HG03342 (cell line): ENCODE results near the gene LST1.
A peak's percentile ranks its signal among the peaks of the same experiment; 100 is the strongest.
"Not testable (repeated sequence)": the region's sequence is repeated elsewhere in the genome, so short reads cannot be mapped to it uniquely, and the experiment has no call there.

Experiments
- ATAC-seq: cut with Tn5 transposase; IDR thresholded peaks from one replicate; pipeline ENCODE4 v1.9.1; 2021; ENCODE audit warnings: mild to moderate bottlenecking, moderate library complexity; ENCODE audit not compliant: unreplicated experiment

The LST1 gene

DNA sequence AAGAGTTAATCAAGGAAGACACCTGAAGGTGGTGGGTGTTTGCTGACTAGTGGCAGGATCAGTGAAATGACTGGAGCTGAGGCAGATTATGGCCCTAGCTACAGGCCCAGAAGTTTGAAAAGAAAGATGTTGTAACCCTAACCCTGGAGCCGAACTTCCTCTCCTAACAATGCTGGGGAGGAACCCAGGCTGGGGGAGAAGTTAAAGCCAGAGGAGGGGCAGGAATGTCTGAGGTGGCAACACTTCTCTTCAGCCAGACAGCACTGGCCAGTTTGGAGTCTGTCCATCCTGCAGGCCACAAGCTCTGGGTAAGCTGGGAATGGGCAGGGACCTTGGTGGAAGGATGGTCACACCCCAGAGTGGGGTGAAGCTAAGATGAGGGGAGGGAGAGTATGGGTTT, at the start of gene LST1:
TSS of gene LST1 (plus strand) at position 270 of the 400 bp plus-strand sequence. CDS start 1,023 bp downstream, outside the sequence.
- ATAC-seq: no peak

DNA sequence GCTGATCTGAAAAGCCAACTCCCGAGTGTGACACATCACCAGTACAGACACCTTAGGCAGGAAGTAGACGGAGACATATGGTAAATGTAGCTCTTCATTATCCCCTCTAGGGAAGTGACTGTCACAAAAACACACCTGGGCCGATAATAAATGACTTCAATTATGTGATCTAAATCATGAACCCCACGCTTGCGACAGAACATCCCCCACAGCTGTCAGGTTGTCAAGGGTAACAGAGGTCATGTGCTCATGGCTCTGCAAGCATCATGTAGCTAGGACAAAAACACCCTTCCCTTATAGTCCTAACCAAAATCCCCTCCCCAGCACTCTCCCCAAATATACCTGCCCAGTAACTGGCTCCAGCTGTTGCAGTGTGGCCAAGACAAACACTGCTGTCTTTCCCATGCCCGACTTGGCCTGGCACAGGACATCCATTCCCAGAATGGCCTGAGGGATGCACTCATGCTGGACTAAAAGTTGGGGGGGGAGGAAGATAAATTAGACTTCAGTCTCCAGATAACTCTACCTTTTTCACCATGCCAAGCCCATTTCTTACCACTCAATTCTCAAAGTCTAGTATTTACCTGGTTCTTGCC, 47.2 kb upstream of the LST1 start:
- ATAC-seq: no peak

DNA sequence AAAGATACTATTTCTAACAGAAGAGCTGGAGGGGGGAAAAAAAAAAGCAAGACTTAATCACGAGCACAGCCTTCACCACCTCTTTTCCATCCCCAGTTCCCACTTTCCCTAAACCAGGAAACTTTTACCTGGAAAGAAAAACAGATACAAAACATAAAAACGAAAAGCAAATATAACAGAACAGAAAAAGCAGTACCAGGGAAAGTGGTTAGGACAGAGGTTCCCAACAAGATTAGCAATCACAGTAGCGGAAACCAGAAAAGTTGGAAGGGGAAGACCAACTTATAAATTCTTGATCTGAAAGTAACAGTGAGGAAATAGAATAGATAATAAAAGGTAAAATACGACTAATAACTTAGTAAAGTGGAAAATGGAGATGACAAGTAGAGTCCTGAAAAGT, 45.4 kb upstream of the LST1 start:
- no peak for ATAC-seq

GRCh38 chr6:31541059-31541657, 44.9 kb upstream of the LST1 start:
- no peak for ATAC-seq

DNA sequence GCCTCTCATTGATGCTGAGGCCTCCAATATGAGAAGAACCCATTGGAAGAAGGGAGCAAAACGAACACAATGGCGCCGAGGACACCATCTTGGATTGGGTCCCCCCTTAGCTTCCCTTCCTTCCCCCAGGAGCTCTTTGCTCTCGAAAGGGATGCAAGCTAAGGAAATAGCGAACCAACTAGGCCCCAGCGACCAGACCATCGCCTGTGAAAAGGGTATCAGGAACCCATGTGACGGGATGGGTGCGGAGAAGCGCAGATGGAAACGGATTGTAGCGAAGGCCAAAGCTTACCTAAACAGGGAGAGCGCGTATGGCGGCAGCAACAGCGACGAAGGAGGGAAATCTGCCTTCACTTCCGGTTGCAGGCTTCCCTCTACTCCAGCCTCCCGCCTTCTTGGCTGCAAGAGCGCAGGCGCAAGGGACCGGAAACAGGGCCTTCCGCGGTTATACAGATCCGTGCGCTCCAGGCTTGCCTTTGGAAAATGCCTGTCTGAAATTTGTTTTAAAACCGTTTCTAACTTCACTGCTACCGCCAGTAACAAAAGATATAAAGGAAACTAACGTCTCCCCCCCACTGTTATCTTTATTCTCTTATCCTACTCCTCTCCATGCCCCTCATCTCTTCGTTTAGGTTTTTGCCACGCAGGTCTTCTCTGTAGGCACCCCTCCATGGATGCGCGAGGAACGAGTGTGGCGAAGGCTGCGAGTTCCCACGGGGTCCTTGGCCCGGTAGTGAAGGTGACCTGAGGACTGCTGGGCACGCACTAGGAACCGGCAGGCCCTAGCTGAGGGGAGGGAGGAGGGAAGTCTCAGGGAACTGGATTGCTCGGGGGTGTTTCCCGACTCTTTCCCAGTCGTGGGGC, 44.2 kb upstream of the LST1 start, which contains the start of gene DDX39B:
TSS of gene DDX39B (minus strand) at position 346 of the 864 bp plus-strand sequence. CDS start 1,471 bp downstream, outside the sequence.
- ATAC-seq: peak; percentile 67

GRCh38 chr6:31543639-31544038, 42.4 kb upstream of the LST1 start:
- ATAC-seq: no peak

DNA sequence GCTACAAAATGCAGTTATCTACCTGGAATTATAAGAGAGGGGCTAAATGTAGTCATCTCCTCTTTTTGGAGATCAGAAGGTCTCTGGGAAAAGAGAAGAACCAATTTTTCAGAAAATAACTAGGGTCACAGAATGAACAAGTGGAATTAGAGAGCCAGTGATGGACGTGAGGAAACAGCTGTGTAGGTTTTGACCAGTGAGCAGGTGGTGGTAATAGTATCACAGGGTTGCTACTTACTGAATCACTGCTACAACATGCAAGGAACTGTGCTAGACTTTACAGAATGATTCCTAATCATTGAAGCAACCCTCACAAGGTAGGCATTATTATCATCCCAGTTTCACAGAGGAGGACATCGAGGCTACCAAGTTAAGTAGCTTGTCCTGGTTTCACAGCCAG, 41.4 kb upstream of the LST1 start:
- ATAC-seq: no peak

- ATAC-seq: no peak
Observed at GRCh38 chr6:31545291-31545690, 40.8 kb upstream of the LST1 start.

DNA sequence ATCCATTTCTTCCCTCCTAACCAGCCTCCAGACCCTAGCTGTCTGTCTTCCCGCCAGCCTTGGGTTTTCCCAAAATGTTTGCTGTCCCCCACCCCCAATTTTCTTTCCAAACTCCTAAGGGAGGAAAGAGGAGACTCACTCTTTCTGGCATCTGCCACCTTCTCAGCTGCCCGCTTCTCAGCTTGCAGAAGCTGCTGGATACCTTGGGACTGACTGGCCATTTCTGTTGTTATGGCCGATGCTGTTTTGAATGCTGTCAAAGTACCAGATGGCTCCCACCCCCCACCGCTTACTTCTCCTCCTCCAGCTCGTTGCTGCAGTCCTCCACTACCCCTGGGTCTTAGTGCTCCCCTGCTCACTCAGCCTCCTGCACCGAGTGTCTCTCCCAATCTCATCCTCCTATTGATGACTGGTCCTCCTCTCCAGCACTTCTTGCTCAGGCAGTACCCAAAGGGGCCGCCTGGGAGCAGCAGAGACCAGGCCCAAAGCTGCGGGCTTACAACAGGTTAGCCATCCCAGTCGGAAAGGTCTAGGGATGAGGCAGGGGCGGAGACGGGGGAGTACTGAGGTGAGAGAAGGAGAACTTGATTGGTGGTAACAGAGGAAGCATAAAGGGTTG, 39.6 kb upstream of the LST1 start, which contains the start of gene ATP6V1G2:
TSS of gene ATP6V1G2 (minus strand) at position 270 of the 619 bp plus-strand sequence. CDS start at position 221, 49 bp downstream.
- ATAC-seq: peak; percentile 47

DNA sequence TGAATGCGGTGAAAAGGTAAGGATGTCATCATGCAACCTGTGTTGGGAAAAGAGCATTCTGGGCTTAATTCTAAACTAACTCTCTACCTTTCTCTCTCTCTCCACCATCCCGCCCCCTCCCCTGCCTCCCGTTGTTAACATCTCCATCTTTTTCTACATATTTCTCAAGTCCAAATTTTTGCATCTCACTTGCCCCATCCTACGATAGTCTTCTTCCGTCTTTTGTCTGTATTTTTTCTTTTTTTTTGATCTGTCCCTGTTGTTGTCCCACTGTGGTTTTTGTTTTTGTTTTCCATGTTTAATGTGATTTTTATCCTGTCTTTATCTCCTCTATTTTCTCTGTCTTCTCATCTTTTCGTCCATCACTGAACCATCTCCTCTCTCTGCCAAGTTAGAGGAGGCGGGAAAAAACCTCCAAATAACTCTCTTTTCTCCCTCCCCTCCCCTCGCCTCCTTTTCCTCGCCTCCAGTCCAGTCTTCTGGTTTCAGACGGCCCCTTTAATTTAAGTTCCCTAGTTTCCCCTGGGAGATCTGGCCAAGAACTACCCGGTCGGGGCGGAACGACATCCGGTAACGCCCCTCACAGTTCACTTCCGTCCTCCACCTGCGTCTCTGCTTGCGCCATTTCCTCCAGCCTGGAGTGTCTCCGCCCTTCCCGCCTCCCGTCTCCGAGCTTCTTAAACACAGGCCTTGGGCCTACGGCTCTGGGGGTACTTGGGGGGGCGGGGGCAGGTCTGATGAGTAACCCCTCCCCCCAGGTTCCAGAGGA, 38.9 kb upstream of the LST1 start, which contains the start of gene NFKBIL1:
TSS of gene NFKBIL1 (plus strand) at position 651 of the 769 bp plus-strand sequence. CDS start at position 738, 87 bp downstream.
- peak; percentile 55 for ATAC-seq

- no peak for ATAC-seq
Observed at GRCh38 chr6:31547727-31548543, 38.1 kb upstream of the LST1 start.

DNA sequence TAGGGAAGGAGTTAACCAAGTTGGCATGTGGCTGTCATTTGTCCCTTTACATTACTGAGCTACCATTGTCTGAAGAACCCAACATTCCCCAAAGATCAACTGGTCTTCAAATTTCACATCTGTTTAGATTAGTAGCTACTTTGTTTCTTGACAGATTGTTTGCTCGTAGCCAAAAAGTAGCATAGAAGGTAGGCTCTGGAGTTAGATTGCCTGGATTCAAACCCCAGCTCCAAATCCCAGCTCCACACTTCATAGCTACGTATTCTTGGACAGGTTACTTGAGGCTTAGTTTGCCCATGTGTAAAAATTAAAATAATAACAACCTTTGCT, 37.6 kb upstream of the LST1 start:
- no peak for ATAC-seq

DNA sequence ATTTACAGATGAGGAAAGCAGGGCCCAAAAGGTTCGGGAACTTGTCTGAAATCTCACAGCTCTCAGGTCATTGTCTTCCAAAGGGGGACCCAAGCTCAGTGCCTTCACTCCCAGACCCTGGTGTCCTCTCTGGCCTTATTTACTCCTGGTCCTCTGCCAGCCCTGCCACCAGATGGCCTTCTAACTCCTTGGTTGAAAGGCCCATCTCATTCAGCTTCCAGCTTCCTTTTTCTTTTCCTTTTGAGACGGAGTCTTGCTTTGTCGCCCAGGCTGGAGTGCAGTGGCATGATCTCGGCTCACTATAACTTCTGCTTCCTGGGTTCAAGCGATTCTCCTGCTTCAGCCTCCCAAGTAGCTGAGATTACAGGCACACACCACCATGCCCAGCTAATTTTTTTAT, 34.7 kb upstream of the LST1 start:
- ATAC-seq: not testable (repeated sequence)

- no peak for ATAC-seq
Observed at GRCh38 chr6:31556307-31556706, 29.8 kb upstream of the LST1 start.

- ATAC-seq: no peak
Observed at GRCh38 chr6:31557443-31558317, 28.4 kb upstream of the LST1 start.

DNA sequence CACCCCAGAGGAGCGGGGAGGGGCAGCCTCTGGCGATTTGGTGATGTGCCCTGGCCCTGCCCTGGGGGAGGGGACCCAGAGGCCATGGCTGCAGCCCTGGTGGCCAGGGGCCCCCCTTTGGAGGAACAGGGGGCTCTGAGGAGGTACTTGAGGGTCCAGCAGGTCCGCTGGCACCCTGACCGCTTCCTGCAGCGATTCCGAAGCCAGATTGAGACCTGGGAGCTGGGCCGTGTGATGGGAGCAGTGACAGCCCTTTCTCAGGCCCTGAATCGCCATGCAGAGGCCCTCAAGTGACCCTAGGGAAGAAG, 27.8 kb upstream of the LST1 start:
- ATAC-seq: no peak

DNA sequence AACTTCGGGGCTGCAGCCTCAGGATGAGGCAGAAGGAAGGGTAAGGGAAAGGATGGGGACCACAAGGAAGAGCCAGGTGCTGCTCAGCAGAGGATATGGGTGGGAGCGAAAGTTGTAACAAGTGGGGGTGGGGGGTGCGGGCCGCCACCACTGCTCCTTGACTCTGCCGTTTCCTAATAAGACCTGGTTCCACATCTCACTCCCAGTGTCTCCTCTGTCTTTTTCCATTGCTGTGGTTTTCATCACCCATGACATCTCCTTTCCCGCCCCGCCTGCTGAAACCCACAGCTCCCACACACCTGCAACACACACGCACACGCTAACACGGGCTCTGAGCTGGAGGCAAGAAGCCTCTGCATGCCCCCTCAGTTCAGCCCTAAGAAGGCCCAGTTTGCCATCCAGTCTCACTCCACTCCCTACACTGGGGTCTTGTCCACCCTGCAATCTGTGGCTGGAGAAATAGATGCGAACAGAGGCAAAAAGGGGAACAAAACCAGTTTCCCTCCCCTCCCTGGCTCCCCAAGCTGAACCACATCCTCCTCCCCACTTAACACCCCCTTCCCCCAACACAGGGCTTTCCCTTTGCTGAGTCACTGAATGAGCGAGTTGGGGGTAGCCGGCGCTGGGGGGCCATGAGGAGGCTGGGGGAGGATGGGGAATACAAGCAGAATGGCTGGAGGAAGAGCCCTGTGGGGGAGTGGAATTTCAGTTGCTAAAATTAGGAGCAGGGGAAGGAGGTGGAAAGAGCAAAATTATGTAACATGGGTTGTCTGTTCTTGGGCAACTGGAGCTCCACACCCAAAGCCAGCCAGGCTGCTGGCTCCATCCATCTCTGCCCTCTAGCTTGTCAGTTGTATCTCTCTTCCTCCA, 27.2 kb upstream of the LST1 start:
- ATAC-seq: peak; percentile 27

DNA sequence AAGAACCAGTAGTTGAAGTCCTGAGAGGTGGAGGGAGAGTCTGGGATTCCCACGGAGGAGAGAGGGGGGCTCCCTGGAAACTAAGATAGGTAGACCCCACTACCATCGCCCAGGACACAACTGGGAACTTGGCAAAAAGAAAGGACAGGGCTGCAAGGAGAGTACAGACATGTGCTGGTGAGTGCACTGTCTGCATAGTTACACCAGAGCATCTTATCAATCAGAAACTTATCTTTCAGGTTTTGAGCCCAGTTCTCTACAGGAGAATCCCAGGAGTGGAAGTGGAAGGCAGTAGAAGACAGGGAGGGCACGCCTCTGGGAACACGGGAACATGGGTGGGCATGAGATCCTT, 26.5 kb upstream of the LST1 start:
- ATAC-seq: no peak
